Stomach smooth muscle (tissue), 2 donors: ENCODE results near the gene EOGT.

Source experiments
- H3K27ac ChIP-seq: one replicate; pipeline ENCODE4 v1.7.0; 2013; ENCODE audit warnings: mild to moderate bottlenecking, low read length, inconsistent platforms
- H3K27me3 ChIP-seq, 2 donors: one replicate each; pipeline ENCODE4 v1.7.0; 2013; ENCODE audit warnings: low read length in 2 of 2; ENCODE audit not compliant: insufficient read depth in 2 of 2, control insufficient read depth in 1 of 2
- H3K36me3 ChIP-seq, 2 donors: one replicate each; pipeline ENCODE4 v1.7.0; 2013; ENCODE audit warnings: low read length in 2 of 2; ENCODE audit not compliant: control insufficient read depth in 2 of 2, insufficient read depth in 2 of 2
- H3K4me1 ChIP-seq: one replicate; pipeline ENCODE4 v1.7.0; 2013; ENCODE audit warnings: low read length; ENCODE audit not compliant: control insufficient read depth, insufficient read depth
- H3K4me3 ChIP-seq, 2 donors: one replicate each; pipeline ENCODE4 v1.7.0; 2013; ENCODE audit warnings: low read length in 2 of 2
- H3K9ac ChIP-seq, 2 donors: one replicate each; pipeline ENCODE4 v1.7.0; 2013; ENCODE audit warnings: low read length in 2 of 2, mild to moderate bottlenecking in 1 of 2
- H3K9me3 ChIP-seq, 2 donors: one replicate each; pipeline ENCODE4 v1.7.0; 2013; ENCODE audit warnings: low read length in 2 of 2; ENCODE audit not compliant: control insufficient read depth in 2 of 2
- donor health status: healthy.
- donor health status: Pancreatic carcinoma.

Gene EOGT

GRCh38 chr3:68987322-68987721 is 26.2 kb downstream of the EOGT start:
- H3K9ac ChIP-seq = no peak overlapping the region
- no peak overlapping the region for H3K4me3 ChIP-seq
- H3K4me1 ChIP-seq = no peaks in the 10 kb centered on the region
- peaks cover 40 to 45% of the 10 kb centered on the region in 2 donors for H3K36me3 ChIP-seq
- no peak overlapping the region for H3K27ac ChIP-seq
- no peaks in the 10 kb centered on the region for H3K27me3 ChIP-seq
- H3K9me3 ChIP-seq = no peaks in the 10 kb centered on the region

- Histone ChIP-seq H3K36me3 (peaks cover 40 to 45% of the 10 kb centered on the region in 2 donors), H3K9ac (no peak overlapping the region), H3K27ac (no peak overlapping the region), H3K9me3 (no peaks in the 10 kb centered on the region), H3K4me1 (no peaks in the 10 kb centered on the region), H3K4me3 (no peak overlapping the region), H3K27me3 (no peaks in the 10 kb centered on the region)
These were observed 26.8 kb downstream of the EOGT start for GRCh38 chr3:68986496-68987208.

DNA sequence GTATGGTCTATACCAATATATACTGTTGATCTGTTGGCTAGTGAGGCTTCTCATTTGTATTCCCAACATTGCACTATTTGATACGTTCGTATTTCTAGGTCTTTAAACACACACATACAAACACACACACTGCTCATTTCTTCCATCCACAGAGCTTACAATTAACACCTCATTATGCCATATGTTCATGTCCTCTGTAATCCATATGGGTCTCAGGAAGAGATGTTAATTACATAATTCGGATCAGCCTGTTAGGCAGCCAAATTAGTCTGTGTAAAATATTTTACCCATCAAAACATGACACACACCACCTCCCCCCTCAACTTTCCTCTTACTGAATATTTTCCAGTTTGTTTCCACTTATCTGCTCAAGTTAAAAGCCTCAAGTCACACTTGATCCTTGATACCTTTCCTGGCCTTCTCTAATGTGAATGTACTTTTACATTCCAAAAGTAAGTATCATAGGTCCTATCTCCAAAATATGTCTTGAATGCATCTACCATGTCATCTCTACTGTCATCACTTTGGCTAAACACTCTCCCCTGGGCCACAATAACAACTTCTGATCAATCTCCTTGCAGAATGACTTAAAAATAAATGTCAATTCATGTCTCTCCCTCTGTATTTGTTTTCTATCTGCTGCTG is 28.2 kb downstream of the EOGT start:
- H3K4me1 ChIP-seq = no peaks in the 10 kb centered on the region
- no peak overlapping the region for H3K4me3 ChIP-seq
- H3K9ac ChIP-seq = no peak overlapping the region
- no peak overlapping the region for H3K27ac ChIP-seq
- no peaks in the 10 kb centered on the region for H3K27me3 ChIP-seq
- H3K36me3 ChIP-seq = peaks cover 52 to 56% of the 10 kb centered on the region in 2 donors
- H3K9me3 ChIP-seq = no peaks in the 10 kb centered on the region

DNA sequence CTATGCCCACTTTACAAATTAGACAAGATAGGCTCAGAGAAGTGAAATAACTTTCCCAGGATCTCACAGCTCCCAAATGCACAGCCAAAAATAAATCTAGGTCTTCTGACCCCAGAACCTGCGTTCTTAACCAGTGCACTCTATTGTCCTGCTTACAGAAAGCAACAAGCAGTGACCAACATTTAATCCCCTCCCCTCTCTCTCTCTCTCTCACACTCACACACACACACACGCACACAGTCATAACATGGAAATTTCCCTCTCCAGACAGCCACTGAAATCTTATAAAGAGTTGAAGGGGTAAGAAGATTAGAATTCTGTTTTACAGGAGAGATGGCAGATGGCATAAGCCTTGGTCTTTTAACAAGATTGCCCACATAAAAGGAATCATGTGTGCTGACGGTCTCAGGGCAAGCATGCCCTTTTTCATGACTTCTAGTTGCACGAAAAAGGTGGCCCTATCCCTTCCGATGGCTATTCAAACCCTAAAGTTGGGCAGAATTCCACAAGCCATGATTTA is 29.4 kb downstream of the EOGT start:
- H3K4me3 ChIP-seq = no peak overlapping the region

DNA sequence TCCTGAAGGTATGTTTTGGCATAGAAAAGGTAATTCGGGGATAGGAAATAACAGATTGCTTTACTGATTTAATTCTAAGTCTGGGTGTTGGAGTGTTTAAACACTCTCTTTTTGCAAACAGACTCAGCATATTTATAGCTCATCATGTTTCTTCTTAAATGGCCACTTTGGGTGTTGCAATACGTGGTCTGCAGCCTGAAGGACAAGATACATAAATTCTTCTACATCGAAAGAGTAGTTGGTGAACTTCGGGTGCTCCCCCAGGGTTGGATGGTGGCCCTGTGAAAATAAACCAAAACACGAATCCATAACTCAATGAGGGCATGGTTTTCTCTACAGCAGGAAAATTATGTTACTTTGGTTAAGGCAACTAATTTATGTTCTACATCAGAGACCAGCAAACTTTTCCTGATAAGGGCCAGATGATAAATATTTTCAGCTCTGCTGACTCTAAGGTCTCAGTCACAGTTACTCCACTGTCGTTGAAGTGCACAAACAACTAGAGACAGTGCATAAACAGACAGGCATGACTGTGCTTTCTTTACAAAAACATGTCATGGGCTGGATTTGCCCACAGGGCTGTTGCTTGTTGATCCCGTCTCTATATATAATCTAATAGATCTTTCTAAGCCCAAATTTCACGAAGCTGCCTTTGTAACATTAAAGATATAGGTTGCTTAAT is 35.9 kb downstream of the EOGT start:
- H3K36me3 ChIP-seq = peaks cover 42 to 45% of the 10 kb centered on the region in 2 donors

More for the DNA sequence above, 29.4 kb downstream of the EOGT start:
- no peaks in the 10 kb centered on the region for H3K9me3 ChIP-seq
- H3K27ac ChIP-seq = no peak overlapping the region
- peaks cover 59 to 66% of the 10 kb centered on the region in 2 donors for H3K36me3 ChIP-seq
- no peaks in the 10 kb centered on the region for H3K4me1 ChIP-seq
- no peak overlapping the region for H3K9ac ChIP-seq
- no peaks in the 10 kb centered on the region for H3K27me3 ChIP-seq

DNA sequence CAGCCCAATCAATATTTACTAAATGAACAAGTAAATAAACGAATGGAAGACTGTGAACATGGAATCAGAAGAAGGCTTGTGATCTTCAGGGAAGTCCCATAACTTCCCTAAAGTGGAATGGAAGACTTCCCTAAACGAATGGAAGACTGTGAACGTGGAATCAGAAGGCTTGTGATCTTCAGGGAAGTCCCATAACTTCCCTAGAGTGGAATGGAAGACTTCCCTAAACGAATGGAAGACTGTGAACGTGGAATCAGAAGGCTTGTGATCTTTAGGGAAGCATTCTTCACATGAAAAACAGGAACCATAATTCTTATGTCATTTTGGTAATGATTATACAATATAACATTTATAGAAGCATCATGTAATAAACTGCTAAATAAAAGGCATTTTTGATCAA is 38.8 kb downstream of the EOGT start:
- no peaks in the 10 kb centered on the region for H3K9me3 ChIP-seq
- peaks cover 25 to 29% of the 10 kb centered on the region in 2 donors for H3K36me3 ChIP-seq
- no peaks in the 10 kb centered on the region for H3K4me1 ChIP-seq
- no peaks in the 10 kb centered on the region for H3K27me3 ChIP-seq
- H3K27ac ChIP-seq = no peak overlapping the region
- no peak overlapping the region for H3K9ac ChIP-seq
- no peak overlapping the region for H3K4me3 ChIP-seq

More for the DNA sequence above, 35.9 kb downstream of the EOGT start:
- no peak overlapping the region for H3K27ac ChIP-seq
- H3K4me3 ChIP-seq = no peak overlapping the region
- H3K27me3 ChIP-seq = no peaks in the 10 kb centered on the region
- H3K9ac ChIP-seq = no peak overlapping the region
- no peaks in the 10 kb centered on the region for H3K4me1 ChIP-seq
- no peaks in the 10 kb centered on the region for H3K9me3 ChIP-seq

DNA sequence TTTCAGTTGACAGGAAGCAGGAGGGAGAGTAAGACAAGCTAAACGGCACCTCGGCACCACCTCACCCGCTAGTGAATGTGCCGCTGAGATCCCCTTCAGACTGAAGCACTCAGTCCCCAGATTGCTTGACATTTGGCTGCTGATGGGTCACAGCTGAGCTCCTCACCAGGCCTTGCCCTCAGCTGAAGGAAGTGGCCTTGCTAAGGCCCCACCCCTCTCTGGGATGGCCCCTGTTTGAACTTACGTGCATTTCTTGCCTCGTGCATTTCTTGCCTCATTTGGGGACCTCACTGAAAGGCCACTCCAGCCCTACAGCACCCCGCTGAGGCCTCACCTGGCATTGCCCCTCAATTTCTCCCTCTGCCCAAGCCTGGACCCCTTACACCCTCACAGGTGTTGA is 39.8 kb downstream of the EOGT start:
- H3K4me1 ChIP-seq = no peaks in the 10 kb centered on the region
- no peak overlapping the region for H3K27ac ChIP-seq
- no peaks in the 10 kb centered on the region for H3K27me3 ChIP-seq
- H3K36me3 ChIP-seq = peaks cover 17 to 19% of the 10 kb centered on the region in 2 donors
- H3K4me3 ChIP-seq = no peak overlapping the region
- H3K9ac ChIP-seq = no peak overlapping the region
- no peaks in the 10 kb centered on the region for H3K9me3 ChIP-seq

DNA sequence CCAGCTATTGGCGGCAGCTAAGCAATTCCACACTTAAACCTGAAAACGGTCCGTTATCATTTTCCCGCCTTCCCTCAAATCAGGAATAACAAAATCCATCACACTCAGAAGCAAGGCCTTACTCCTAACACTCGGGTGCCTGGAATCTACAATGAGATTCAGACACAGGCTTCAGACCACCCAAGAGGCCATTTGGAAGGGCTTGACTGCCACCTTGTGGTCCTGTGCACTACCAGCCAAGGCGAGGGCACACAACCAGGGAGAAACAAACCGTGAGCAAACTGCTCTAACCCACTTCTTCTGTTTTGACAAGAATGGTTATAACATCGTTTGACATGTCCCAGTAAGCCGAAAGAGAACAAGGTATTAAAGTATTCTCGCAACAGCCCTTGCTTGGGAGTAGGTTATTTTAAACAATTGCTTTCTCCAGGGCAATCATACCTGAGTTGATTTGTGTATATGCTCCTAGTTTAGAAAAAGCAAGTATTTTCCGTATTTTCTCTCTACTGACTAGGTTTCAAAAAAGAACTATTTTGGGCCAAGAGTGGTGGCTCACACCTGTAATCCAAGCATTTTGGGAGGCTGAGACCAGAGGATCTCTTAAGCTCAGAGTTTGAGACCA is 41.0 kb downstream of the EOGT start:
- Histone ChIP-seq H3K27me3 (no peaks in the 10 kb centered on the region), H3K9me3 (no peaks in the 10 kb centered on the region), H3K4me1 (no peaks in the 10 kb centered on the region), H3K4me3 (no peak overlapping the region), H3K36me3 (peaks cover 6 to 10% of the 10 kb centered on the region in 2 donors), H3K27ac (no peak overlapping the region), H3K9ac (no peak overlapping the region)

GRCh38 chr3:68964694-68965093 is 48.8 kb downstream of the EOGT start:
- no peaks in the 10 kb centered on the region for H3K27me3 ChIP-seq
- H3K27ac ChIP-seq = no peak overlapping the region
- no peaks in the 10 kb centered on the region for H3K36me3 ChIP-seq
- H3K4me3 ChIP-seq = no peak overlapping the region
- H3K9me3 ChIP-seq = no peaks in the 10 kb centered on the region
- H3K9ac ChIP-seq = no peak overlapping the region
- no peaks in the 10 kb centered on the region for H3K4me1 ChIP-seq

DNA sequence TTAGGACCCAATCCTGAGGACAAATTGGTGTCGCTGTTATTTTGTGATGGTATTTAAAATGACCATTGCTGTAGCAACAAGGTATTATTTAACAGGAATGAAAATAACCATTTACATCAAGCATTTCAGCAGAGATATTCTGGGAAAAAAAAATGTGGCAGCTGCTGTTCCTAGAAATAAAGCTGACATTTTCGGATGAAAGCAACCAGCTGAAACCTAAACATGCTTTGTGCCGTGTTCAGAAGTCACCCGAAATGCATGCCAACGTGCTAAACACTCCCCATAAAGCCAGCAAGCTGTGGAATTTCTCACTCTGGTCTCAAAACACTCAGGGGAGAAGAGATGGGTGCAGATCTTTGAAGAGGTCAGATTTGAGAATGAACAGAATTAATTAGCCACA is 49.6 kb downstream of the EOGT start:
- Histone ChIP-seq H3K9me3 (no peaks in the 10 kb centered on the region), H3K36me3 (no peaks in the 10 kb centered on the region), H3K9ac (no peak overlapping the region), H3K4me1 (no peaks in the 10 kb centered on the region), H3K4me3 (no peak overlapping the region), H3K27me3 (no peaks in the 10 kb centered on the region), H3K27ac (no peak overlapping the region)
